ENCODE results near the gene KCTD8.
"Not testable (repeated sequence)": the region's sequence is repeated elsewhere in the genome, so short reads cannot be mapped to it uniquely, and the experiment has no call there.

KCTD8 gene

GRCh38 chr4:44320833-44321232 lies 127.8 kb downstream of the KCTD8 start:
- no peak for DNase-seq

- no peak for DNase-seq
Measured at GRCh38 chr4:44319129-44319528, 129.5 kb downstream of the KCTD8 start.

- no peak for DNase-seq
Measured at GRCh38 chr4:44313702-44314101, 134.9 kb downstream of the KCTD8 start.

- DNase-seq: no peak
Measured at GRCh38 chr4:44287505-44287904, 161.1 kb downstream of the KCTD8 start.

GRCh38 chr4:44279469-44279868 lies 169.1 kb downstream of the KCTD8 start:
- DNase-seq: no peak

- no peak for DNase-seq
Measured at GRCh38 chr4:44279066-44279465, 169.5 kb downstream of the KCTD8 start.

GRCh38 chr4:44257461-44257860 lies 191.1 kb downstream of the KCTD8 start:
- DNase-seq: no peak

- no peak for DNase-seq
Measured at GRCh38 chr4:44256414-44256813, 192.2 kb downstream of the KCTD8 start.

- no peak for DNase-seq
Measured at GRCh38 chr4:44237643-44238042, 211.0 kb downstream of the KCTD8 start.

- DNase-seq: no peak
Measured at GRCh38 chr4:44235897-44236296, 212.7 kb downstream of the KCTD8 start.

GRCh38 chr4:44232262-44232661 lies 216.3 kb downstream of the KCTD8 start:
- DNase-seq: no peak

GRCh38 chr4:44231006-44231405 lies 217.6 kb downstream of the KCTD8 start:
- no peak for DNase-seq

GRCh38 chr4:44228326-44228725 lies 220.3 kb downstream of the KCTD8 start:
- no peak for DNase-seq

- no peak for DNase-seq
Measured at GRCh38 chr4:44221407-44221806, 227.2 kb downstream of the KCTD8 start.

GRCh38 chr4:44210750-44211149 lies 237.9 kb downstream of the KCTD8 start:
- DNase-seq: no peak

GRCh38 chr4:44196796-44197195 lies 251.8 kb downstream of the KCTD8 start:
- DNase-seq: no peak

- DNase-seq: no peak
Measured at GRCh38 chr4:44194365-44194764, 254.2 kb downstream of the KCTD8 start.

GRCh38 chr4:44186850-44187246 lies 261.8 kb downstream of the KCTD8 start:
- no peak for DNase-seq

- no peak for DNase-seq
Measured at GRCh38 chr4:44186096-44186849, 262.3 kb downstream of the KCTD8 start.

- DNase-seq: not testable (repeated sequence)
Measured at GRCh38 chr4:44181491-44182349, 266.9 kb downstream of the KCTD8 start.

- not testable (repeated sequence) for DNase-seq
Measured at GRCh38 chr4:44167766-44168165, 280.8 kb downstream of the KCTD8 start.

GRCh38 chr4:44165938-44166337 lies 282.7 kb downstream of the KCTD8 start:
- DNase-seq: no peak

- DNase-seq: no peak
Measured at GRCh38 chr4:44162538-44163270, 285.9 kb downstream of the KCTD8 start.

Measured in suppressor macrophage (primary cell).